GM12878 (cell line): ENCODE data around the gene ADAP1. TPM values are rescaled to one million over a fixed set of nuclear protein-coding genes. Genes with fewer than 3 reads are reported as not detected.

Source experiments
- ATAC-seq: fragments of 200-7000 bp; cut with Tn5 transposase; 3 replicates; pipeline ENCODE4 v1.9.1; 2020; ENCODE audit warnings: mild to moderate bottlenecking, moderate library complexity
- Bru-seq: library from RNA; stranded (reverse); fragments of 400-500 nt; gene quantifications from one replicate; lab custom pipeline; 2021; lab: Mats Ljungman, UMichigan
- BruChase-seq, 2 experiments: library from RNA; stranded (reverse); fragments of 400-500 nt; gene quantifications; one replicate each; lab custom pipeline; 2021; lab: Mats Ljungman, UMichigan
- BruUV-seq: library from RNA; stranded (reverse); fragments of 400-500 nt; replicated peaks from 2 replicates; lab custom pipeline; 2021; lab: Mats Ljungman, UMichigan
- CTCF ChIA-PET: fragments of 300-600 bp; sonication (Branson Sonifier 250); formaldehyde crosslinking; extraction: SDS; loops from one replicate; lab custom pipeline; 2021; ENCODE audit warnings: inconsistent platforms; lab: Yijun Ruan, JAX
- POLR2A ChIA-PET: fragments of 350-600 bp; formaldehyde crosslinking; extraction: SDS; loops from one replicate; lab custom pipeline; 2021; ENCODE audit warnings: inconsistent platforms; lab: Charles Lee
- RAD21 ChIA-PET: fragments of 300-600 bp; sonication (Branson Sonifier 250); formaldehyde crosslinking; loops from one replicate; lab custom pipeline; 2023; ENCODE audit warnings: antibody characterized with exemption; ENCODE audit not compliant: unreplicated experiment; lab: Charles Lee
- SMC1A ChIA-PET: fragments of 300-600 bp; sonication (Branson Sonifier 250); formaldehyde crosslinking; loops from one replicate; lab custom pipeline; 2023; ENCODE audit not compliant: unreplicated experiment, uncharacterized antibody; lab: Charles Lee
- DNase-seq: peaks from one replicate; pipeline ENCODE4 v3.0.0-alpha.2; 2011; ENCODE audit warnings: low read depth, low spot score
- FAIRE-seq: peaks from 3 replicates; lab custom pipeline; 2011; peaks lifted over from hg19 to GRCh38; lab: Jason Lieb, UNC
- H2AFZ ChIP-seq: 2 replicates; pipeline ENCODE4 v1.6.0; 2011; ENCODE audit warnings: low read depth, low read length, control low read depth; ENCODE audit not compliant: control insufficient read depth
- H3K27ac ChIP-seq: 2 replicates; pipeline ENCODE4 v1.5.1; 2011; ENCODE audit warnings: control low read depth; ENCODE audit not compliant: control insufficient read depth, insufficient read depth
- H3K27me3 ChIP-seq, 2 experiments: replicated peaks in 1 of 2; 2 replicates each; pipeline versions ENCODE4 v1.6.0 to v1.6.1; 2011; ENCODE audit warnings: low read length in 1 of 2; ENCODE audit not compliant: control insufficient read depth in 2 of 2, insufficient read depth in 2 of 2
- H3K36me3 ChIP-seq, 2 experiments: 2 replicates each; pipeline ENCODE4 v1.5.1; 2011; ENCODE audit warnings: low read length in 1 of 2; ENCODE audit not compliant: control insufficient read depth in 2 of 2, insufficient read depth in 2 of 2
- H3K4me1 ChIP-seq: 2 replicates; pipeline ENCODE4 v1.6.1; 2011; ENCODE audit warnings: mild to moderate bottlenecking, low read length, moderate library complexity, mixed read lengths; ENCODE audit not compliant: control insufficient read depth, insufficient read depth
- H3K4me2 ChIP-seq: 2 replicates; pipeline ENCODE4 v1.6.0; 2011; ENCODE audit warnings: control low read depth; ENCODE audit not compliant: control insufficient read depth, insufficient read depth
- H3K4me3 ChIP-seq: fragments of 200-600 bp; sonication (generic); 2 replicates; pipeline ENCODE4 v1.5.1; 2016
- H3K79me2 ChIP-seq: 2 replicates; pipeline ENCODE4 v1.6.0; 2011; ENCODE audit warnings: low read length; ENCODE audit not compliant: control insufficient read depth, insufficient read depth
- H3K9ac ChIP-seq: 2 replicates; pipeline ENCODE4 v1.8.0; 2011; ENCODE audit warnings: low read length, control low read depth, mixed read lengths; ENCODE audit not compliant: control insufficient read depth, insufficient read depth
- H3K9me3 ChIP-seq: replicated peaks from 3 replicates; pipeline ENCODE4 v1.5.1; 2011; ENCODE audit warnings: mild to moderate bottlenecking, low read length; ENCODE audit not compliant: control insufficient read depth, insufficient read depth
- H4K20me1 ChIP-seq: 2 replicates; pipeline ENCODE4 v1.6.0; 2011; ENCODE audit not compliant: control insufficient read depth, insufficient read depth
- BHLHE40 ChIP-seq, 2 experiments: fragments of 450-650 bp in 1 of 2; IDR thresholded peaks; 2 replicates each; pipeline ENCODE4 v1.6.1; 2011 to 2017; ENCODE audit warnings: low read depth in 2 of 2, borderline replicate concordance in 1 of 2, improper control_type of control experiment in 1 of 2, low read length in 1 of 2, mild to moderate bottlenecking in 1 of 2
- CBX5 ChIP-seq: sonication (generic); IDR thresholded peaks from 2 replicates; pipeline ENCODE4 v1.6.1; 2016; ENCODE audit warnings: low read depth, moderate library complexity, mild to moderate bottlenecking, inconsistent platforms
- HCFC1 ChIP-seq: fragments of 150-350 bp; IDR thresholded peaks from 2 replicates; pipeline ENCODE4 v1.6.1; 2014; ENCODE audit warnings: low read length
- MLLT1 ChIP-seq: fragments of 450-650 bp; IDR thresholded peaks from 2 replicates; pipeline ENCODE4 v1.6.1; 2016; ENCODE audit warnings: mild to moderate bottlenecking
- NR2C2 ChIP-seq: IDR thresholded peaks from 2 replicates; pipeline ENCODE4 v1.6.1; 2011; ENCODE audit warnings: borderline replicate concordance, low read depth; ENCODE audit not compliant: control insufficient read depth, insufficient read length
- NRF1 ChIP-seq: conservative IDR thresholded peaks from 2 replicates; pipeline ENCODE4 v1.6.1; 2011; ENCODE audit warnings: mild to moderate bottlenecking, low read depth, low read length, improper control_type of control experiment
- REST ChIP-seq: IDR thresholded peaks from 2 replicates; pipeline ENCODE4 v1.6.1; 2012; ENCODE audit warnings: mild to moderate bottlenecking, low read depth, low read length
- SIN3A ChIP-seq: IDR thresholded peaks from 2 replicates; pipeline ENCODE4 v1.6.1; 2012; ENCODE audit warnings: low read depth, low read length, improper control_type of control experiment
- TAF1 ChIP-seq: IDR thresholded peaks from 2 replicates; pipeline ENCODE4 v1.6.1; 2011; ENCODE audit warnings: mild to moderate bottlenecking, low read depth, low read length, borderline replicate concordance
- USF1 ChIP-seq: IDR thresholded peaks from 2 replicates; pipeline ENCODE4 v1.6.1; 2011; ENCODE audit warnings: borderline replicate concordance, low read depth, mild to moderate bottlenecking, moderate library complexity, mixed read lengths, low read length; ENCODE audit not compliant: insufficient read depth; ENCODE audit errors: extremely low read length
- ZNF622 ChIP-seq: fragments of 450-650 bp; IDR thresholded peaks from 2 replicates; pipeline ENCODE4 v1.6.1; 2017; ENCODE audit warnings: mild to moderate bottlenecking, inconsistent platforms
- WGBS: methylation state at CpG from one replicate; pipeline ENCODE4 v1.1.6; 2016; ENCODE audit warnings: low lambda C conversion rate; ENCODE audit not compliant: insufficient replicate concordance, insufficient coverage; ENCODE audit errors: missing lambda C conversion rate; 5-methylcytosine and 5-hydroxymethylcytosine counted together
- in situ Hi-C: fragments of 300-500 bp; cut with MboI; formaldehyde crosslinking; loops from 9 replicates; pipeline ENCODE4 v1.14.3; 2018; ENCODE audit warnings: mixed read lengths
- intact Hi-C: fragments of 100-400 bp; cut with micrococcal nuclease; formaldehyde crosslinking; loops from one replicate; pipeline ENCODE4 v1.14.2; 2022; ENCODE audit not compliant: unreplicated experiment
- long read RNA-seq, 2 experiments: library from polyadenylated mRNA; unstranded; transcript quantifications; one replicate each; pipeline ENCODE4 v2.0.0, GENCODE V29; 2019 to 2020
- polyA minus RNA-seq, 3 experiments: library from RNA; depleted of rRNA, polyadenylated mRNA; stranded (reverse); fragments of >200 nt; gene quantifications; 2 replicates each; pipeline ENCODE4 v1.2.3, GENCODE V29; 2011
- polyA plus RNA-seq, 11 experiments: library from polyadenylated mRNA; depleted of rRNA in 4 of 11; unstranded in 6 of 11; stranded (reverse) in 5 of 11; fragments of >200 nt; fragmentation: Nextera tagmentation in 4 of 11; fragmentation: Illumina TruSeq in 1 of 11; extraction: Ambion mirVana in 4 of 11; extraction: Trizol in 1 of 11; gene quantifications; 1 replicate in 1 of 11; 2 replicates in 10 of 11; pipeline versions ENCODE4 v1.2.1 to v1.2.3, GENCODE V29; 2011 to 2016; ENCODE audit warnings: inconsistent platforms in 2 of 11, missing spikeins in 2 of 11, low read depth in 1 of 11
- total RNA-seq, 4 experiments: library from RNA; depleted of rRNA in 3 of 4; stranded (reverse); fragments of >200 nt in 3 of 4; fragmentation: Illumina TruSeq in 1 of 4; extraction: Trizol in 1 of 4; gene quantifications; 2 replicates each; pipeline versions ENCODE4 v1.2.1 to v1.2.3, GENCODE V29; 2013 to 2021

The ADAP1 gene
- total RNA-seq (2013; cell fraction: nucleolus; rRNA removed): 23.8 and 32.2 TPM in 2 replicates
- total RNA-seq (2014; rRNA removed) (34.0 and 44.2 TPM in 2 replicates), total RNA-seq (2014; rRNA removed; fragmentation: Illumina TruSeq; extraction: Trizol) (15.8 and 17.9 TPM in 2 replicates), total RNA-seq (2021) (38.7 and 42.3 TPM in 2 replicates), polyA plus RNA-seq (2011; rRNA removed) (16.6 and 22.5 TPM in 2 replicates), polyA plus RNA-seq (2014; fragmentation: Illumina TruSeq; extraction: Trizol) (8.0 and 22.0 TPM in 2 replicates), polyA plus RNA-seq (2014; fragmentation: Nextera tagmentation; extraction: Ambion mirVana) (under 1 TPM in 1 of 2 experiments, not detected in 1; 0.22 TPM), polyA plus RNA-seq (2014; rRNA removed) (28.9 and 35.5 TPM in 2 replicates), polyA plus RNA-seq (2016; fragmentation: Nextera tagmentation; extraction: Ambion mirVana) (10 to 100 TPM in 1 of 2 experiments, 1 to 10 TPM in 1; 6.7 to 12.7 TPM), polyA minus RNA-seq (2011; rRNA and poly(A)+ RNA removed) (15.7 and 37.9 TPM in 2 replicates), Bru-seq, nascent RNA (percentile 61 among the genes with signal in this experiment), BruChase-seq, experiment 1, labeled RNA remaining after a 6-hour chase (percentile 85 among the genes with signal in this experiment), BruChase-seq, experiment 2, labeled RNA remaining after a 2-hour chase (percentile 70 among the genes with signal in this experiment)
- 3.9 TPM for polyA plus RNA-seq (2011; ENCODE audit: low read depth)
- 30.5 and 44.3 TPM in 2 replicates for polyA plus RNA-seq (2011; cell fraction: cytosol; rRNA removed)
- polyA plus RNA-seq (2011; cell fraction: nucleus; rRNA removed): 55.5 and 64.6 TPM in 2 replicates
- 17.1 and 19.8 TPM in 2 replicates for polyA plus RNA-seq (2012)
- 22.1 and 25.5 TPM in 2 replicates for polyA minus RNA-seq (2011; cell fraction: cytosol; rRNA and poly(A)+ RNA removed)
- 14.0 and 35.4 TPM in 2 replicates for polyA minus RNA-seq (2011; cell fraction: nucleus; rRNA and poly(A)+ RNA removed)
- long read RNA-seq, experiment 1, partial matches to known transcripts: 0 of 3 reads
- long read RNA-seq, experiment 1, other reads (novel, unspliced or antisense): 2 of 3 reads
- long read RNA-seq, experiment 2: 0 reads

GRCh38 chr7:954330-955238 is at the start of gene ADAP1:
TSS of gene ADAP1 (minus strand) at chr7:954680. CDS start at chr7:954477, 203 bp downstream.
- no TSS peak for BruUV-seq
- TF ChIP-seq TAF1 (no peak), MLLT1 (no peak), ZNF622 (no peak), HCFC1 (no peak), USF1 (no peak), REST (no peak), NR2C2 (no peak), BHLHE40 (IDR thresholded peaks at IDR 0.05; ENCODE audit: borderline replicate concordance in 1 of 2, low read depth in 2 of 2, low read length in 1 of 2) (peak; percentile 38 to 86; a peak in 3 of 4 replicates), NRF1 (no peak), SIN3A (no peak), CBX5 (no peak)

More at GRCh38 chr7:954330-955238, at the start of gene ADAP1:
- ChIA-PET CTCF (interaction anchor here (0.8 to 4.8 kb wide), 6 partner anchors 18 to 47 kb away, joined by 3 to 31 read pairs (median 8); partner anchors contain the start of gene COX19), SMC1A (interaction anchor here (1.7 to 5.1 kb wide), 4 partner anchors 19 to 46 kb away, joined by 8 to 31 read pairs (median 10); no protein-coding TSS in a partner anchor), POLR2A (interaction anchor here (1.5 to 3.1 kb wide), 2 partner anchors 31 to 44 kb away, joined by 6 to 13 read pairs; no protein-coding TSS in a partner anchor), RAD21 (interaction anchor here (0.6 to 5.1 kb wide), 4 partner anchors 23 to 45 kb away, joined by 9 to 35 read pairs (median 17); no protein-coding TSS in a partner anchor)
- H2AFZ ChIP-seq: no peak within 1 kb of the TSS; the same call in 1 of the 2 replicates
- 5% methylated on average over 29 of the region's 115 CpGs for WGBS
- H3K4me1 ChIP-seq: peaks cover 28% of the 10 kb centered on the region
- H3K36me3 ChIP-seq: no peaks in the 10 kb centered on the region; a peak in 2 of 4 replicates
- no peaks in the 10 kb centered on the region for H3K27me3 ChIP-seq
- H3K27ac ChIP-seq: peak within 1 kb of the TSS; percentile 69
- no peaks in the 10 kb centered on the region for H4K20me1 ChIP-seq
- peak within 1 kb of the TSS; percentile 81 for H3K9ac ChIP-seq
- no peak for FAIRE-seq
- peak; percentile 57 for ATAC-seq
- H3K4me2 ChIP-seq: peak within 1 kb of the TSS; percentile 84
- DNase-seq: no peak
- in situ Hi-C loops: no loop called here
- no peaks in the 10 kb centered on the region for H3K9me3 ChIP-seq
- H3K79me2 ChIP-seq: peaks cover 31% of the 10 kb centered on the region
- intact Hi-C loops: loop anchor here (2.0 to 10.0 kb wide), 3 partner anchors 46 to 352 kb away; no protein-coding TSS in a partner anchor
- H3K4me3 ChIP-seq: peak within 1 kb of the TSS; percentile 84
